ENCODE results near the gene RERE. TPM values are rescaled to one million over a fixed set of nuclear protein-coding genes. Genes with fewer than 3 reads are reported as not detected.

RERE gene
- total RNA-seq, 4 donors from 2014 or later, result 118 to 244 (median 131) TPM

GRCh38 chr1:8303876-8304275 is 513.6 kb downstream of the RERE start:
- H3K4me1 ChIP-seq, result no peaks in the 10 kb centered on the region
- H3K27ac ChIP-seq, result no peak overlapping the region
- no peak for TF ChIP-seq POLR2A (IDR thresholded peaks at IDR 0.05)
- no peak for TF ChIP-seq CTCF (IDR thresholded peaks at IDR 0.05)
- DNase-seq, result no peak
- WGBS, 2 donors, result 92 to 94% methylated on average over 4 of the region's 4 CpGs
- H3K27me3 ChIP-seq, result no peaks in the 10 kb centered on the region
- H3K36me3 ChIP-seq, result no peaks in the 10 kb centered on the region
- no peaks in the 10 kb centered on the region for H3K9me3 ChIP-seq
- intact Hi-C loops (cut with DNase I), result no loop called here
- H3K4me3 ChIP-seq (replicated peaks in 1 of 3), result no peak overlapping the region

GRCh38 chr1:8303141-8303540 is 514.3 kb downstream of the RERE start:
- TF ChIP-seq POLR2A (IDR thresholded peaks at IDR 0.05), result no peak
- no peak for TF ChIP-seq CTCF (IDR thresholded peaks at IDR 0.05)
- intact Hi-C loops (cut with DNase I), result no loop called here
- Histone ChIP-seq H3K27me3 (no peaks in the 10 kb centered on the region), H3K4me3 (replicated peaks in 1 of 3) (no peak overlapping the region), H3K36me3 (no peaks in the 10 kb centered on the region), H3K27ac (no peak overlapping the region), H3K4me1 (no peaks in the 10 kb centered on the region), H3K9me3 (no peaks in the 10 kb centered on the region)
- no peak for DNase-seq
- 96 to 99% methylated on average over 3 of the region's 3 CpGs for WGBS, 2 donors

Small RNA genes lying within 50 kb of the gene (microRNA-seq; reads per million reads assigned to microRNA genes)
- not detected for gene MIR6728

Small RNA genes lying within 50 kb of the gene (small RNA-seq; reads per million reads assigned to genes)
- gene MIR6728 (not detected), gene RF00019 (not detected), gene RF00599 (not detected)

Other genes with a start within 250 kb of the RERE start
- gene ENO1, start 61.0 kb upstream of the RERE start, total RNA-seq, result 100 to 1,000 TPM; 355 to 741 (median 478) TPM
- gene CA6, start 128.2 kb upstream of the RERE start, total RNA-seq, result not detected
- under 1 TPM in 2 of 4 donors, not detected in 2; 0.22 to 0.58 TPM for gene SLC2A7, start 208.8 kb upstream of the RERE start, total RNA-seq

Data from thyroid gland (tissue), 4 donors.